Stomach (tissue), 9 donors: ENCODE data around the gene WNT3A. TPM values are rescaled to one million over a fixed set of nuclear protein-coding genes. Genes with fewer than 3 reads are reported as not detected.

Experiments used
- DNase-seq, 2 donors: peaks; one replicate each; pipeline versions ENCODE4 v3.0.0 to v3.0.0-alpha.2; 2013 to 2019
- H3K27ac ChIP-seq, 5 donors: fragments of 200-600 bp in 4 of 5; sonication (generic) in 4 of 5; one replicate each; pipeline ENCODE4 v1.5.1; 2013 to 2019; ENCODE audit warnings: mild to moderate bottlenecking in 1 of 5, moderate library complexity in 1 of 5
- H3K27me3 ChIP-seq, 3 donors: fragments of 200-600 bp; sonication (generic); one replicate each; pipeline ENCODE4 v1.5.1; 2017 to 2019; ENCODE audit warnings: mixed run types in 1 of 3
- H3K36me3 ChIP-seq, 4 donors: fragments of 200-600 bp; sonication (generic); 1 replicate in 3 of 4; 2 replicates in 1 of 4; pipeline ENCODE4 v1.5.1; 2016 to 2019
- H3K4me1 ChIP-seq, 4 donors: fragments of 200-600 bp; sonication (generic); one replicate each; pipeline ENCODE4 v1.5.1; 2016 to 2019
- H3K4me3 ChIP-seq, 4 donors: fragments of 200-600 bp; sonication (generic) in 3 of 4; one replicate each; pipeline ENCODE4 v1.5.1; 2016 to 2019; ENCODE audit warnings: mild to moderate bottlenecking in 1 of 4
- H3K9me3 ChIP-seq, 4 donors: fragments of 200-600 bp; sonication (generic); one replicate each; pipeline ENCODE4 v1.5.1; 2016 to 2019
- EP300 ChIP-seq: sonication (generic); formaldehyde crosslinking; IDR thresholded peaks from one replicate; pipeline ENCODE4 v1.6.1; 2017; ENCODE audit warnings: antibody characterized with exemption
- POLR2A ChIP-seq, 4 donors: fragments of 450-650 bp; IDR thresholded peaks; one replicate each; pipeline ENCODE4 v1.6.1; 2016; ENCODE audit warnings: antibody characterized with exemption in 4 of 4, control low read depth in 2 of 4, mild to moderate bottlenecking in 1 of 4, moderate library complexity in 1 of 4
- POLR2AphosphoS5 ChIP-seq, 3 donors: sonication (generic); formaldehyde crosslinking; IDR thresholded peaks; one replicate each; pipeline ENCODE4 v1.6.1; 2016; ENCODE audit warnings: antibody characterized with exemption in 3 of 3
- WGBS, 5 donors: extraction: QIAGEN DNeasy Blood & Tissue Kit in 3 of 5; methylation state at CpG; one replicate each; pipeline versions ENCODE4 v1.1.5 to v1.1.7; 2013 to 2018; 5-methylcytosine and 5-hydroxymethylcytosine counted together
- intact Hi-C: fragments of 100-400 bp; cut with DNase I; formaldehyde crosslinking; loops from one replicate; pipeline ENCODE4 v1.15.1; 2023; ENCODE audit warnings: low total_unique reads
- polyA plus RNA-seq, 3 donors: library from polyadenylated mRNA; stranded (reverse); fragments of 200-250 nt; gene quantifications; one replicate each; pipeline ENCODE4 v1.2.3, GENCODE V29; 2013
- total RNA-seq, 5 donors: library from RNA; depleted of rRNA; stranded (reverse); fragments of >200 nt; gene quantifications; one replicate each; pipeline versions ENCODE4 v1.1.0 to v1.2.3, GENCODE V29; 2014 to 2016
- TF ChIP-seq, protein P1 (sequence below), 7 experiments: fragments of 450-650 bp in 4 of 7; fragments of 200-600 bp in 3 of 7; sonication (generic) in 3 of 7; IDR thresholded peaks; one replicate each; pipeline ENCODE4 v1.5.1; 2016 to 2019; ENCODE audit warnings: antibody characterized with exemption in 7 of 7, control low read depth in 2 of 7, mild to moderate bottlenecking in 1 of 7
- donor health status: healthy with polysubstance abuse.
- donor health status: Bipolar disorder and iron deficiency.
- donor health status: healthy.

Gene WNT3A
- total and polyA plus RNA-seq, 8 donors = 0.31 to 0.90 TPM; not detected in 6

DNA sequence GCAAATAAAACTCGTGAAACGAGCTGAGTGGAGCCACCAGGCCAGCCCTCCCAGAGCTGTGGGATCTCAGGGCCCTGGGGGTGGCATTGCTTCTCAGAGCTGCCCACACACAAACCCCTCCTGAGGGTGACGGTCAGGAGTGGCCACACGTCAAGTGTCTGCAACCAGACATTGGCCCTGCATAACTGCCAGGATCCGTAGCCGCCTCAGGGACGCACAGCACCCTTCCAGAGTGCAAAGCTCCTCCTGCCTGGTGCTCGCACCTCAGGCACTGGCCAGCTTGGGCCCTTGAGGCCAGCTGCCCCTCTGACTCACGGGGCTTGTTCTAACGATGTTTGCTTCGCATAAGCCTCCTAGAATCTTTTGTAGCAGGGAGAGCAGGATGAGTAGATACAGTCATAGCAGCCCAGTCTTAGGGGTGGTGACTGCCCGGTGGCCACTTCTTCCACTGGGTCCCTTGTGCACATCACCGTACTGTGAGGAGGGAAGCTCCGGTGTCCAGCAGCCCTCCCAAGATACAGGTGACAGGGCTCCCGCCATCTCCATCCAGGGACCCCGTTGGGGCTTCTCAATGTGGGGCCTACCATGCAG lies 5.0 kb downstream of the WNT3A start:
- TF ChIP-seq, protein P1, sequence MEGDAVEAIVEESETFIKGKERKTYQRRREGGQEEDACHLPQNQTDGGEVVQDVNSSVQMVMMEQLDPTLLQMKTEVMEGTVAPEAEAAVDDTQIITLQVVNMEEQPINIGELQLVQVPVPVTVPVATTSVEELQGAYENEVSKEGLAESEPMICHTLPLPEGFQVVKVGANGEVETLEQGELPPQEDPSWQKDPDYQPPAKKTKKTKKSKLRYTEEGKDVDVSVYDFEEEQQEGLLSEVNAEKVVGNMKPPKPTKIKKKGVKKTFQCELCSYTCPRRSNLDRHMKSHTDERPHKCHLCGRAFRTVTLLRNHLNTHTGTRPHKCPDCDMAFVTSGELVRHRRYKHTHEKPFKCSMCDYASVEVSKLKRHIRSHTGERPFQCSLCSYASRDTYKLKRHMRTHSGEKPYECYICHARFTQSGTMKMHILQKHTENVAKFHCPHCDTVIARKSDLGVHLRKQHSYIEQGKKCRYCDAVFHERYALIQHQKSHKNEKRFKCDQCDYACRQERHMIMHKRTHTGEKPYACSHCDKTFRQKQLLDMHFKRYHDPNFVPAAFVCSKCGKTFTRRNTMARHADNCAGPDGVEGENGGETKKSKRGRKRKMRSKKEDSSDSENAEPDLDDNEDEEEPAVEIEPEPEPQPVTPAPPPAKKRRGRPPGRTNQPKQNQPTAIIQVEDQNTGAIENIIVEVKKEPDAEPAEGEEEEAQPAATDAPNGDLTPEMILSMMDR (IDR thresholded peaks at IDR 0.05) = no peak
- H3K36me3 ChIP-seq = no peaks in the 10 kb centered on the region
- H3K27ac ChIP-seq = no peak overlapping the region
- H3K27me3 ChIP-seq = peaks cover 21 to 90% (median 35%) of the 10 kb centered on the region in 3 donors
- no peak overlapping the region for H3K4me3 ChIP-seq
- no peaks in the 10 kb centered on the region for H3K9me3 ChIP-seq
- DNase-seq = peak in 1 of 2 donors; percentile 15
- WGBS, 5 donors = 74 to 85% (median 78%) methylated on average over 6 to 16 of the region's 16 CpGs
- peaks cover 4 to 28% (median 21%) of the 10 kb centered on the region in 4 donors for H3K4me1 ChIP-seq
- intact Hi-C loops = no loop called here

- 81 to 93% (median 90%) methylated on average over 5 of the region's 5 CpGs for WGBS, 5 donors
- peaks cover 14 to 83% (median 28%) of the 10 kb centered on the region in 3 donors for H3K27me3 ChIP-seq
- no peaks in the 10 kb centered on the region for H3K9me3 ChIP-seq
- H3K4me1 ChIP-seq = peaks cover 0 to 21% (median 14%) of the 10 kb centered on the region in 4 donors
- H3K36me3 ChIP-seq = no peaks in the 10 kb centered on the region
- H3K4me3 ChIP-seq = no peak overlapping the region
- intact Hi-C loops = no loop called here
- H3K27ac ChIP-seq = no peak overlapping the region
- DNase-seq = no peak
- TF ChIP-seq, protein P1 (IDR thresholded peaks at IDR 0.05) = no peak
- TF ChIP-seq POLR2A (IDR thresholded peaks at IDR 0.05) = no peak
- TF ChIP-seq POLR2AphosphoS5 (IDR thresholded peaks at IDR 0.05) = no peak
- no peak for TF ChIP-seq EP300
These were observed 5.8 kb downstream of the WNT3A start for GRCh38 chr1:228012555-228012954.

DNA sequence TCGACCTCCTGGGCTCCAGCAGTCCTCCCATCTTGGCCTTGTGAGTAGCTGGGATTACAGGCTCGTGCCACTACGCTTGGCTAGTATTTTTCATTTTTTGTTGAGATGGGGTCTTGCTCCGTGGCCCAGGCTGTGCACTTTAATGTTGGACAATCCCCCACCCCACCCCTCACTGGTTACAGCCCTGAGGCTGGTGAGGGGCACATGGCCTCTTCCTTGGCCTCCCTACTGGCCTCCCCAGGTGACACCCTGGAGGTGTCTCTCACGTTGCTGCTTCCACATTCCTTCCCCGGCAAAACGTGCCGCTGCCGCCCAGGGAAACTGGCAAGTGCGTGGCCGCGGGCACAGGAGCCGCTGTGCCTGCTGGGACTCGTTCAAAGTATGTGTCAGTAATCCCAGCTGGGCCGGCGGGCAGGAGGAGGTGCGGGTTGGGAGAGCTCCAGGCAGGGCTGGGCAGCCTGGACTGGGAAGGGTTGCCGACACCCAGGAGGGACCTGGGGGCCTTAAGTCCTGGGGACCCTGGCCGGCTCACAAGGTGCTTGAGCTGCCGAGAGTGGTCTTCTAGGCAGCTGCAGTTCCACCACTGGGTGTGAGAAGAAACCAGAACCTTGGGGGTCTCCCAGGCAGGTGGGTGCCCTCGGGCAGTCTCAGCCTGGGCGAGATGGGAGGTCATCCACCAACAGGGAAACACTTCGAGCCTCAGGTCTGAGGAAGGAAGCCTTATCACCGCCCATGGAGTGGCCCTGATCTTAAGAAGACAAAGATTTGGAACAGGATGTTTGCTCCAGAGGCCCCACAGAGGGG lies 6.5 kb downstream of the WNT3A start:
- DNase-seq = peak; percentile 22 to 34
- intact Hi-C loops = no loop called here
- Histone ChIP-seq H3K4me3 (no peak overlapping the region), H3K9me3 (no peaks in the 10 kb centered on the region), H3K36me3 (no peaks in the 10 kb centered on the region), H3K4me1 (peaks cover 0 to 13% (median 9%) of the 10 kb centered on the region in 4 donors), H3K27me3 (peaks cover 7 to 75% (median 21%) of the 10 kb centered on the region in 3 donors), H3K27ac (no peak overlapping the region)
- 67 to 75% (median 74%) methylated on average over 10 to 24 of the region's 24 CpGs for WGBS, 5 donors
- TF ChIP-seq, protein P1 (IDR thresholded peaks at IDR 0.05) = no peak
- TF ChIP-seq POLR2AphosphoS5 (IDR thresholded peaks at IDR 0.05) = no peak
- TF ChIP-seq EP300 = no peak
- TF ChIP-seq POLR2A (IDR thresholded peaks at IDR 0.05) = no peak

GRCh38 chr1:228013935-228014930 lies 7.4 kb downstream of the WNT3A start:
- Histone ChIP-seq H3K4me1 (peaks cover 0 to 8% (median 3%) of the 10 kb centered on the region in 4 donors), H3K9me3 (no peaks in the 10 kb centered on the region), H3K27me3 (peaks cover under 1 to 66% (median 12%) of the 10 kb centered on the region in 3 donors), H3K36me3 (no peaks in the 10 kb centered on the region), H3K27ac (no peak overlapping the region), H3K4me3 (no peak overlapping the region)
- DNase-seq = peak in 1 of 2 donors; percentile 47
- WGBS, 5 donors = 56 to 75% (median 70%) methylated on average over 18 to 21 of the region's 21 CpGs
- intact Hi-C loops = no loop called here
- TF ChIP-seq, protein P1 (IDR thresholded peaks at IDR 0.05) = no peak
- TF ChIP-seq POLR2AphosphoS5 (IDR thresholded peaks at IDR 0.05) = no peak
- TF ChIP-seq EP300 = no peak
- TF ChIP-seq POLR2A (IDR thresholded peaks at IDR 0.05) = no peak
